HepG2 (cell line): ENCODE results near the gene TEKT3. TPM values are rescaled to one million over a fixed set of nuclear protein-coding genes. Genes with fewer than 3 reads are reported as not detected.

Source experiments
- ARID2 ChIP-seq: sonication (generic); formaldehyde crosslinking; IDR thresholded peaks from 2 replicates; pipeline ENCODE4 v1.8.1; 2022; ENCODE audit warnings: mild to moderate bottlenecking, missing genetic modification reagents, borderline replicate concordance
- CC2D1A ChIP-seq: sonication (generic); formaldehyde crosslinking; IDR thresholded peaks from 2 replicates; pipeline ENCODE4 v1.8.1; 2023; ENCODE audit warnings: mild to moderate bottlenecking, missing genetic modification reagents
- GATAD2A ChIP-seq: IDR thresholded peaks from 2 replicates; pipeline ENCODE4 v1.6.1; 2016
- HMGXB4 ChIP-seq, 2 experiments: sonication (generic) in 1 of 2; formaldehyde crosslinking in 1 of 2; IDR thresholded peaks; 2 replicates each; pipeline versions ENCODE4 v1.4.0 to v1.6.1; 2018 to 2020; ENCODE audit warnings: missing genetic modification reagents in 2 of 2, borderline replicate concordance in 1 of 2, low read depth in 1 of 2, mild to moderate bottlenecking in 1 of 2, missing biosample characterization in 1 of 2
- HNF4A ChIP-seq: sonication (generic); formaldehyde crosslinking; IDR thresholded peaks from 2 replicates; pipeline ENCODE4 v1.4.0; 2020; ENCODE audit warnings: missing genetic modification reagents
- HNRNPL ChIP-seq: fragments of 200-400 bp; formaldehyde crosslinking; IDR thresholded peaks from 2 replicates; pipeline ENCODE4 v1.6.1; 2017; ENCODE audit warnings: mild to moderate bottlenecking, low read depth, low read length
- KAT8 ChIP-seq: IDR thresholded peaks from 2 replicates; pipeline ENCODE4 v1.6.1; 2016; ENCODE audit warnings: missing genetic modification reagents, missing compliant biosample characterization
- MLXIP ChIP-seq: sonication (generic); formaldehyde crosslinking; IDR thresholded peaks from 2 replicates; pipeline ENCODE4 v1.9.0; 2021; ENCODE audit warnings: missing genetic modification reagents, borderline replicate concordance
- MYC ChIP-seq: sonication (generic); formaldehyde crosslinking; IDR thresholded peaks from 2 replicates; pipeline ENCODE4 v1.9.0; 2021; ENCODE audit warnings: missing genetic modification reagents, borderline replicate concordance
- NFE2 ChIP-seq: sonication (generic); formaldehyde crosslinking; IDR thresholded peaks from 2 replicates; pipeline ENCODE4 v1.4.0; 2020; ENCODE audit warnings: missing genetic modification reagents
- RXRA ChIP-seq: sonication (generic); formaldehyde crosslinking; IDR thresholded peaks from 2 replicates; pipeline ENCODE4 v1.5.1; 2020; ENCODE audit warnings: missing genetic modification reagents
- SIX1 ChIP-seq: sonication (generic); formaldehyde crosslinking; IDR thresholded peaks from 2 replicates; pipeline ENCODE4 v1.4.0; 2020; ENCODE audit warnings: missing genetic modification reagents, borderline replicate concordance
- SRSF1 ChIP-seq: fragments of 200-400 bp; formaldehyde crosslinking; optimal IDR thresholded peaks from 2 replicates; pipeline ENCODE3; 2017; ENCODE audit warnings: mild to moderate bottlenecking, low read depth, low read length, moderate library complexity
- SSRP1 ChIP-seq: IDR thresholded peaks from 2 replicates; pipeline ENCODE4 v1.6.1; 2016; ENCODE audit warnings: control low read depth
- STAG1 ChIP-seq: sonication (generic); formaldehyde crosslinking; IDR thresholded peaks from 2 replicates; pipeline ENCODE4 v1.4.0; 2020; ENCODE audit warnings: missing genetic modification reagents
- TBX2 ChIP-seq: sonication (generic); formaldehyde crosslinking; IDR thresholded peaks from 2 replicates; pipeline ENCODE4 v1.5.0; 2020; ENCODE audit warnings: missing genetic modification reagents, mild to moderate bottlenecking, borderline replicate concordance
- ZBTB34 ChIP-seq: sonication (generic); formaldehyde crosslinking; IDR thresholded peaks from 2 replicates; pipeline ENCODE4 v1.8.0; 2022; ENCODE audit warnings: mild to moderate bottlenecking, missing genetic modification reagents
- ZBTB38 ChIP-seq: sonication (generic); formaldehyde crosslinking; IDR thresholded peaks from 2 replicates; pipeline ENCODE4 v1.5.1; 2020; ENCODE audit warnings: mild to moderate bottlenecking, missing genetic modification reagents
- ZNF143 ChIP-seq: sonication (generic); formaldehyde crosslinking; IDR thresholded peaks from 2 replicates; pipeline ENCODE4 v1.4.0; 2020; ENCODE audit warnings: missing genetic modification reagents
- ZNF263 ChIP-seq: sonication (generic); formaldehyde crosslinking; IDR thresholded peaks from 2 replicates; pipeline ENCODE4 v1.4.0; 2020; ENCODE audit warnings: missing genetic modification reagents
- ZNF777 ChIP-seq: sonication (generic); formaldehyde crosslinking; IDR thresholded peaks from 2 replicates; pipeline ENCODE4 v1.4.0; 2020; ENCODE audit warnings: missing genetic modification reagents
- ZNF788 ChIP-seq: sonication (generic); formaldehyde crosslinking; IDR thresholded peaks from 2 replicates; pipeline ENCODE4 v1.5.0; 2020; ENCODE audit warnings: mild to moderate bottlenecking, missing genetic modification reagents, borderline replicate concordance
- polyA plus RNA-seq, 8 experiments: library from polyadenylated mRNA; depleted of rRNA in 3 of 8; stranded (reverse) in 7 of 8; unstranded in 1 of 8; fragments of >200 nt; fragmentation: Illumina TruSeq in 4 of 8; extraction: Trizol in 4 of 8; gene quantifications; 2 replicates each; pipeline versions ENCODE4 v1.2.1 to v1.2.3, GENCODE V29; 2011 to 2016; ENCODE audit warnings: low read depth in 4 of 8, missing spikeins in 1 of 8, mixed read lengths in 1 of 8; ENCODE audit not compliant: insufficient read depth in 1 of 8
- total RNA-seq, 5 experiments: library from RNA; depleted of rRNA; stranded (reverse); fragments of >200 nt; fragmentation: Illumina TruSeq; extraction: Trizol; gene quantifications; 2 replicates each; pipeline ENCODE4 v1.2.3, GENCODE V29; 2016; ENCODE audit warnings: low read depth in 1 of 5

Gene TEKT3
- total and polyA plus RNA-seq, 2 of the 13 experiments (the other 11 are each of a cell fraction or from before 2014, with no cell fraction given): 0.58 to 0.82 TPM

GRCh38 chr17:15257258-15257788 is 84.1 kb downstream of the TEKT3 start (continued):
- peak; percentile 91 for TF ChIP-seq HNRNPL
- TF ChIP-seq SRSF1: peak; percentile 37
- peak; percentile 75 for TF ChIP-seq STAG1 (CRISPR knock-in tag)
- no peak for TF ChIP-seq MLXIP (CRISPR knock-in tag)
- TF ChIP-seq SSRP1 (CRISPR knock-in tag): no peak
- TF ChIP-seq ZNF777 (CRISPR knock-in tag): 0 out of 2 replicates have a peak, but pooled peaks have one; percentile 32
- peak; percentile 50; the same call in 1 of the 2 replicates for TF ChIP-seq MYC (CRISPR knock-in tag)
- TF ChIP-seq ZNF143 (CRISPR knock-in tag): no peak
- peak; percentile 43 for TF ChIP-seq HNF4A (CRISPR knock-in tag)
- TF ChIP-seq ZBTB34 (CRISPR knock-in tag): 0 out of 2 replicates have a peak, but pooled peaks have one; percentile 46
- peak; percentile 96 for TF ChIP-seq ZNF263 (CRISPR knock-in tag)
- TF ChIP-seq CC2D1A (CRISPR knock-in tag): no peak
- TF ChIP-seq TBX2: 0 out of 2 replicates have a peak, but pooled peaks have one; percentile 25
- 0 out of 2 replicates have a peak, but pooled peaks have one; percentile 46 for TF ChIP-seq ZNF788 (CRISPR knock-in tag)
- peak; percentile 49; the same call in 1 of the 2 replicates for TF ChIP-seq GATAD2A (CRISPR knock-in tag)
- 0 out of 2 replicates have a peak, but pooled peaks have one; percentile 18 for TF ChIP-seq NFE2 (CRISPR knock-in tag)
- TF ChIP-seq ARID2: no peak
- 0 out of 2 replicates have a peak, but pooled peaks have one; percentile 30 for TF ChIP-seq ZBTB38 (CRISPR knock-in tag)
- 0 out of 2 replicates have a peak, but pooled peaks have one; percentile 9 for TF ChIP-seq SIX1 (CRISPR knock-in tag)
- TF ChIP-seq KAT8 (CRISPR knock-in tag): peak; percentile 34; the same call in 1 of the 2 replicates
- TF ChIP-seq HMGXB4 (CRISPR knock-in tag; IDR thresholded peaks at IDR 0.05; ENCODE audit: borderline replicate concordance in 1 of 2, low read depth in 1 of 2): peak; percentile 34 to 65; a peak in 2 of 4 replicates
- 0 out of 2 replicates have a peak, but pooled peaks have one; percentile 31 for TF ChIP-seq RXRA (CRISPR knock-in tag)
